ENCODE measurements around the gene RAD18. TPM values are rescaled to one million over a fixed set of nuclear protein-coding genes. Genes with fewer than 3 reads are reported as not detected.

Gene RAD18
- total RNA-seq, 1 experiment from 2014 or later = 13.8 TPM

DNA sequence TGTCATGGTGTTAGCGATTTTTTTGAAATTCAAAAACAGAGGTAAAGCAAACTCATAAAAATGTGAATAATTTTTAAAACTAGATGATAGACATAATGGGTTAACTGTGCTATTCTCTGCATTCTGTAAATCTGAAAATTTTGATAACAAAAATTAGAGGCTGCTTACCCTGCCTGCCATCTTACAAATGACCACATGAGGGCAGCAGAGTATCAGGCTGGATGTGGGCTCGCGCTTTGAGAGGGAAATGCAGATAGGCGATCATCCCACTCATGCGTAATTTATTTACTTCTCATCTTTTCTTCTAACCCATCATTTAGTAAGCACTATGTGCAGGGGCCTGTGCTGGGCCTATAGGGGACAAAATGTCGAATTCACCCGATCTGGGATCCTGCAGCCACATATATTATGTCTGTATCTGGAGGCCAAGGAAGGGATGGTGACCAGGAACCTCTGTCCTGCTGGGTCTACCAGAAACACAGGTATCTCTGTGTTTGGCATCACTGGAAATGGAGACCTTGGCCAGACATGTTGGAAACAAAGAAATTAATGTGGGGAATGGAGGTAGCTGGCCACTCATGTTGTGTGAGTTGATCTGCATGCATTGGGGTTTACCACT, 7.8 kb upstream of the RAD18 start:
- CTCF ChIA-PET = interaction anchor here (1.0 kb wide), 1 partner anchor 331 kb away, joined by 6 read pairs; no protein-coding TSS in a partner anchor
- no peak overlapping the region for H3K27ac ChIP-seq (ENCODE audit: low read length)
- H3K9me3 ChIP-seq (ENCODE audit: control insufficient read depth, insufficient read depth, low read depth, low read length) = no peaks in the 10 kb centered on the region
- H3K36me3 ChIP-seq (ENCODE audit: control insufficient read depth, insufficient read depth, low read length) = no peaks in the 10 kb centered on the region
- H3K4me1 ChIP-seq (ENCODE audit: control insufficient read depth, insufficient read depth, low read length) = no peaks in the 10 kb centered on the region
- intact Hi-C loops (cut with micrococcal nuclease; ENCODE audit: unreplicated experiment) (loop anchor here (2.0 to 5.0 kb wide), 2 partner anchors 96 to 330 kb away; no protein-coding TSS in a partner anchor), in situ Hi-C loops (cut with HindIII; ENCODE audit: low pct_unique_long_range_greater_than_20kb, low sequenced_read_pairs) (no loop called here)
- H3K27me3 ChIP-seq (ENCODE audit: control insufficient read depth, insufficient read depth, low read length) = no peaks in the 10 kb centered on the region
- no peak overlapping the region for H3K4me3 ChIP-seq (ENCODE audit: low read depth in 2 of 2, low read length in 2 of 2)
- TF ChIP-seq POLR2AphosphoS5 (IDR thresholded peaks at IDR 0.05; ENCODE audit: low read depth, low read length) (no peak), TCF7L2 (IDR thresholded peaks at IDR 0.05; ENCODE audit: low read depth, low read length) (no peak), SIN3A (IDR thresholded peaks at IDR 0.05; ENCODE audit: borderline replicate concordance, insufficient read depth, low read depth, low read length) (no peak)
- TF ChIP-seq, protein P1, sequence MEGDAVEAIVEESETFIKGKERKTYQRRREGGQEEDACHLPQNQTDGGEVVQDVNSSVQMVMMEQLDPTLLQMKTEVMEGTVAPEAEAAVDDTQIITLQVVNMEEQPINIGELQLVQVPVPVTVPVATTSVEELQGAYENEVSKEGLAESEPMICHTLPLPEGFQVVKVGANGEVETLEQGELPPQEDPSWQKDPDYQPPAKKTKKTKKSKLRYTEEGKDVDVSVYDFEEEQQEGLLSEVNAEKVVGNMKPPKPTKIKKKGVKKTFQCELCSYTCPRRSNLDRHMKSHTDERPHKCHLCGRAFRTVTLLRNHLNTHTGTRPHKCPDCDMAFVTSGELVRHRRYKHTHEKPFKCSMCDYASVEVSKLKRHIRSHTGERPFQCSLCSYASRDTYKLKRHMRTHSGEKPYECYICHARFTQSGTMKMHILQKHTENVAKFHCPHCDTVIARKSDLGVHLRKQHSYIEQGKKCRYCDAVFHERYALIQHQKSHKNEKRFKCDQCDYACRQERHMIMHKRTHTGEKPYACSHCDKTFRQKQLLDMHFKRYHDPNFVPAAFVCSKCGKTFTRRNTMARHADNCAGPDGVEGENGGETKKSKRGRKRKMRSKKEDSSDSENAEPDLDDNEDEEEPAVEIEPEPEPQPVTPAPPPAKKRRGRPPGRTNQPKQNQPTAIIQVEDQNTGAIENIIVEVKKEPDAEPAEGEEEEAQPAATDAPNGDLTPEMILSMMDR (IDR thresholded peaks at IDR 0.05) = peak; percentile 93
- TF ChIP-seq, protein P2, sequence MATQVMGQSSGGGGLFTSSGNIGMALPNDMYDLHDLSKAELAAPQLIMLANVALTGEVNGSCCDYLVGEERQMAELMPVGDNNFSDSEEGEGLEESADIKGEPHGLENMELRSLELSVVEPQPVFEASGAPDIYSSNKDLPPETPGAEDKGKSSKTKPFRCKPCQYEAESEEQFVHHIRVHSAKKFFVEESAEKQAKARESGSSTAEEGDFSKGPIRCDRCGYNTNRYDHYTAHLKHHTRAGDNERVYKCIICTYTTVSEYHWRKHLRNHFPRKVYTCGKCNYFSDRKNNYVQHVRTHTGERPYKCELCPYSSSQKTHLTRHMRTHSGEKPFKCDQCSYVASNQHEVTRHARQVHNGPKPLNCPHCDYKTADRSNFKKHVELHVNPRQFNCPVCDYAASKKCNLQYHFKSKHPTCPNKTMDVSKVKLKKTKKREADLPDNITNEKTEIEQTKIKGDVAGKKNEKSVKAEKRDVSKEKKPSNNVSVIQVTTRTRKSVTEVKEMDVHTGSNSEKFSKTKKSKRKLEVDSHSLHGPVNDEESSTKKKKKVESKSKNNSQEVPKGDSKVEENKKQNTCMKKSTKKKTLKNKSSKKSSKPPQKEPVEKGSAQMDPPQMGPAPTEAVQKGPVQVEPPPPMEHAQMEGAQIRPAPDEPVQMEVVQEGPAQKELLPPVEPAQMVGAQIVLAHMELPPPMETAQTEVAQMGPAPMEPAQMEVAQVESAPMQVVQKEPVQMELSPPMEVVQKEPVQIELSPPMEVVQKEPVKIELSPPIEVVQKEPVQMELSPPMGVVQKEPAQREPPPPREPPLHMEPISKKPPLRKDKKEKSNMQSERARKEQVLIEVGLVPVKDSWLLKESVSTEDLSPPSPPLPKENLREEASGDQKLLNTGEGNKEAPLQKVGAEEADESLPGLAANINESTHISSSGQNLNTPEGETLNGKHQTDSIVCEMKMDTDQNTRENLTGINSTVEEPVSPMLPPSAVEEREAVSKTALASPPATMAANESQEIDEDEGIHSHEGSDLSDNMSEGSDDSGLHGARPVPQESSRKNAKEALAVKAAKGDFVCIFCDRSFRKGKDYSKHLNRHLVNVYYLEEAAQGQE (IDR thresholded peaks at IDR 0.05; ENCODE audit: insufficient read depth in 1 of 2, low read depth in 2 of 2, low read length in 1 of 2) = no peak
- peak; percentile 77 for ATAC-seq
- DNase-seq (ENCODE audit: low read depth, low spot score) = peak; percentile 47
- no TSS peak for BruUV-seq (replicated peaks)
- POLR2A ChIA-PET = no interaction called here

DNA sequence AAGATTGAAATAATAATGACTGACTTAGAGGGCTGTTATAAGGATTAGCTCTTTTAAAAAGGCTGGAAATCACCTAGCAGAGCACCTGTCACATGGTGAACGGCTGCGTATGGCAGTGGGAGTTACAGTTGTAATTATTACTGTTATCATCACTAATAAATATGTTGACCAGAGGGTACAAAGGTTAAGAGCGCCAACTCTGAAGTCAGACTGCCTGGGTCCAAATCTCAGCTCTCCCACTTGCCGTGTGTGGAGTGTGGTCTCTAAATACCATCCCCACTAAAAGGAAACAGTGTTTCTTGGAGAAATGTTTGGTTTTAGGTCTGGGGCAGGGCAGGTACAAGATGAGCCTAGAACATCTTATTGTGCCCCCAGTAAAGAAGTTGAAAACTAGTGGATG, 6.0 kb upstream of the RAD18 start:
- no peaks in the 10 kb centered on the region for H3K27me3 ChIP-seq (ENCODE audit: control insufficient read depth, insufficient read depth, low read length)
- no peak overlapping the region for H3K4me3 ChIP-seq (ENCODE audit: low read depth in 2 of 2, low read length in 2 of 2)
- POLR2A ChIA-PET = no interaction called here
- in situ Hi-C loops (cut with HindIII; ENCODE audit: low pct_unique_long_range_greater_than_20kb, low sequenced_read_pairs) (no loop called here), intact Hi-C loops (cut with micrococcal nuclease; ENCODE audit: unreplicated experiment) (no loop called here)
- no peak overlapping the region for H3K27ac ChIP-seq (ENCODE audit: low read length)
- no peaks in the 10 kb centered on the region for H3K9me3 ChIP-seq (ENCODE audit: control insufficient read depth, insufficient read depth, low read depth, low read length)
- peaks cover 10% of the 10 kb centered on the region; the same call in 1 of the 2 replicates for H3K4me1 ChIP-seq (ENCODE audit: control insufficient read depth, insufficient read depth, low read length)
- no peak for DNase-seq (ENCODE audit: low read depth, low spot score)
- TF ChIP-seq SIN3A (IDR thresholded peaks at IDR 0.05; ENCODE audit: borderline replicate concordance, insufficient read depth, low read depth, low read length) (no peak), POLR2AphosphoS5 (IDR thresholded peaks at IDR 0.05; ENCODE audit: low read depth, low read length) (no peak), TCF7L2 (IDR thresholded peaks at IDR 0.05; ENCODE audit: low read depth, low read length) (no peak)
- TF ChIP-seq, protein P2 (IDR thresholded peaks at IDR 0.05; ENCODE audit: insufficient read depth in 1 of 2, low read depth in 2 of 2, low read length in 1 of 2) = no peak
- TF ChIP-seq, protein P1 (IDR thresholded peaks at IDR 0.05) = no peak
- no peaks in the 10 kb centered on the region for H3K36me3 ChIP-seq (ENCODE audit: control insufficient read depth, insufficient read depth, low read length)
- CTCF ChIA-PET = no interaction called here
- no peak for ATAC-seq
- BruUV-seq (replicated peaks) = no TSS peak

All from Panc1 (cell line).